ENCODE measurements around the gene PI4KA. TPM values are rescaled to one million over a fixed set of nuclear protein-coding genes. Genes with fewer than 3 reads are reported as not detected.

Gene PI4KA
- total and polyA plus RNA-seq, 2 donors (not counting 1 experiment from before 2014, with no cell fraction given): 26.4 to 40.6 TPM

GRCh38 chr22:20847318-20847822 lies 11.2 kb downstream of the PI4KA start:
- Histone ChIP-seq H3K27me3 (ENCODE audit: control insufficient read depth, insufficient read depth, low read length) (no peaks in the 10 kb centered on the region), H3K9ac (ENCODE audit: insufficient read depth, low read length) (no peak overlapping the region), H4K20me1 (ENCODE audit: control insufficient read depth, extremely low read depth, insufficient read depth, low read length) (no peaks in the 10 kb centered on the region), H3K4me3 (replicated peaks in 1 of 4; ENCODE audit: control extremely low read depth in 1 of 4, insufficient read depth in 1 of 4, low read depth in 3 of 4, low read length in 4 of 4) (no peak overlapping the region), H3K9me3 (ENCODE audit: control insufficient read depth, insufficient read depth, low read depth, low read length) (no peaks in the 10 kb centered on the region), H3K4me1 (ENCODE audit: control insufficient read depth, extremely low read depth, insufficient read depth, low read length) (peaks cover 2% of the 10 kb centered on the region), H3K79me2 (ENCODE audit: control insufficient read depth, insufficient read depth, low read length) (peaks cover 32% of the 10 kb centered on the region), H3K27ac (ENCODE audit: insufficient read depth, low read length) (no peak overlapping the region), H2AFZ (ENCODE audit: low read length) (no peak overlapping the region), H3K4me2 (ENCODE audit: extremely low read depth, insufficient read depth, low read length) (no peak overlapping the region), H3K36me3 (ENCODE audit: control insufficient read depth, insufficient read depth, low read length) (no peaks in the 10 kb centered on the region)
- TF ChIP-seq CTCF (conservative IDR thresholded peaks at IDR 0.05 in 1 of 2, IDR thresholded peaks at IDR 0.05 in 1 of 2; ENCODE audit: low read depth in 1 of 2, low read length in 2 of 2): no peak
- TF ChIP-seq EZH2 (IDR thresholded peaks at IDR 0.05; ENCODE audit: low read length, missing control alignments): no peak
- no peak for DNase-seq (ENCODE audit: low read depth in 2 of 2)

DNA sequence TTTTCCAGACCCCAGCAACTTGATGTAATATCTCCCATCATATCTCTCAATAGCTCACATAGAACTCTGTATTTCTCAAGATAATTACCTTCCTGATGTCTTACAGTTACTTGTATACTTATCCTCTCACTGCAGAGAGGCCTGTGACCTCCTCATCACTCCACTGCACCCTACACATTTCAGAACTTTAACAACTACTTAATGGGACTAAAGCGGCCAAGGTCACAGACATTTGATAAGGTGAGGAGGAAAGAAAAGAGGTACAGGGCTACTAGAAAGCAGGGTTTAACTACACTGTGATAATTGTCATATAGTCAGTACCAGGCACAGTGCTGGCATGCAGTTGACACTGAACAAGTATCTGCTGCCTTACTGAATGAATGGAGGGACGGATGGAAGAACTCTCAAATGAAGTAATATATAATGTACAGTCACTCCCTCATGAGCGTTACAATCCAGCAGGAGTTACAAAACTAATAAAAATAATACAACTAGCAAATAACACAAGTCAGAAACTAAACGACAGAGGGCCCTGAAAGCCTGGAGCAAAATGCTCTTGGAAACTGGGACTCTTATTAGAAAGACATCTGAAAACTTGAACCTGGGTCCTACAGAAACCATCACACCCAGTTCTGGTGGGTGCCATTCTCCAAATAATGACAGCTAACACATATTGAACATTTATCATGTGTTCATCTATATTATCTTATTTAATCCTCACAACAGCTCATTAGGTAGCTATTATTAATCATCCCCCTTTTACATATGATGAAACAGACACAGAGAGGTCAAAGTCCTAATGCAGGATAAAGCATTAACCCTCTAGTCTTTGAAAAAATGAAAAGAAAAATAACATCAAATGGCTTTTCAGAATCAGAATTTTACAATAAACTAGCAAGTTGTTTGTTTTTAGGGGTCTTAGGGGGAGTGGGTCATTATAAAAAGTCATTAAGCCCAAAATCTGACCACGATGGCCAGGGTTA lies 14.3 kb downstream of the PI4KA start:
- no peak overlapping the region for H3K27ac ChIP-seq (ENCODE audit: insufficient read depth, low read length)
- no peak overlapping the region for H2AFZ ChIP-seq (ENCODE audit: low read length)
- H3K79me2 ChIP-seq (ENCODE audit: control insufficient read depth, insufficient read depth, low read length): peaks cover 20% of the 10 kb centered on the region

More for the DNA sequence above, 14.3 kb downstream of the PI4KA start:
- Histone ChIP-seq H3K9ac (ENCODE audit: insufficient read depth, low read length) (no peak overlapping the region), H3K9me3 (ENCODE audit: control insufficient read depth, insufficient read depth, low read depth, low read length) (no peaks in the 10 kb centered on the region), H3K4me2 (ENCODE audit: extremely low read depth, insufficient read depth, low read length) (no peak overlapping the region), H3K4me3 (replicated peaks in 1 of 4; ENCODE audit: control extremely low read depth in 1 of 4, insufficient read depth in 1 of 4, low read depth in 3 of 4, low read length in 4 of 4) (no peak overlapping the region), H3K36me3 (ENCODE audit: control insufficient read depth, insufficient read depth, low read length) (no peaks in the 10 kb centered on the region), H3K4me1 (ENCODE audit: control insufficient read depth, extremely low read depth, insufficient read depth, low read length) (no peaks in the 10 kb centered on the region), H4K20me1 (ENCODE audit: control insufficient read depth, extremely low read depth, insufficient read depth, low read length) (peaks cover 2% of the 10 kb centered on the region), H3K27me3 (ENCODE audit: control insufficient read depth, insufficient read depth, low read length) (no peaks in the 10 kb centered on the region)
- no peak for TF ChIP-seq EZH2 (IDR thresholded peaks at IDR 0.05; ENCODE audit: low read length, missing control alignments)
- no peak for TF ChIP-seq CTCF (conservative IDR thresholded peaks at IDR 0.05 in 1 of 2, IDR thresholded peaks at IDR 0.05 in 1 of 2; ENCODE audit: low read depth in 1 of 2, low read length in 2 of 2)
- no peak for DNase-seq (ENCODE audit: low read depth in 2 of 2)
